Neuronal stem cell (in vitro differentiated cells): ENCODE data around the gene LRRC4.

Experiments used
- DNase-seq: peaks from one replicate; pipeline ENCODE4 v3.0.0-alpha.2; 2013; ENCODE audit warnings: low spot score
- H2AFZ ChIP-seq: one replicate; pipeline ENCODE4 v1.6.1; 2013; ENCODE audit warnings: mild to moderate bottlenecking, low read length, inconsistent platforms
- H2AK5ac ChIP-seq: 2 replicates; pipeline ENCODE4 v1.6.1; 2013; ENCODE audit warnings: low read depth, mild to moderate bottlenecking, inconsistent platforms, low read length, moderate library complexity, mixed read lengths
- H2BK120ac ChIP-seq: 2 replicates; pipeline ENCODE4 v1.6.1; 2013; ENCODE audit warnings: low read depth, mild to moderate bottlenecking, inconsistent platforms, low read length, moderate library complexity, mixed read lengths
- H2BK12ac ChIP-seq: one replicate; pipeline ENCODE4 v1.6.1; 2013; ENCODE audit warnings: low read length, inconsistent platforms
- H2BK15ac ChIP-seq: 2 replicates; pipeline ENCODE4 v1.6.1; 2013; ENCODE audit warnings: mild to moderate bottlenecking, low read length, inconsistent platforms, mixed read lengths
- H2BK5ac ChIP-seq: one replicate; pipeline ENCODE4 v1.6.1; 2013; ENCODE audit warnings: inconsistent platforms, mild to moderate bottlenecking, low read length, moderate library complexity
- H3K14ac ChIP-seq: one replicate; pipeline ENCODE4 v1.6.1; 2013; ENCODE audit warnings: low read length, inconsistent platforms
- H3K18ac ChIP-seq: 2 replicates; pipeline ENCODE4 v1.6.1; 2013; ENCODE audit warnings: low read length, inconsistent platforms
- H3K23ac ChIP-seq: 2 replicates; pipeline ENCODE4 v1.6.1; 2013; ENCODE audit warnings: low read depth, mild to moderate bottlenecking, mixed read lengths, low read length, inconsistent platforms; ENCODE audit not compliant: poor library complexity
- H3K27ac ChIP-seq: replicated peaks from 3 replicates; pipeline ENCODE4 v1.5.1; 2013; ENCODE audit warnings: low read length, inconsistent platforms
- H3K27me3 ChIP-seq, 3 experiments: 2 replicates each; pipeline ENCODE4 v1.6.1; 2013; ENCODE audit warnings: low read length in 3 of 3, mild to moderate bottlenecking in 2 of 3, inconsistent platforms in 1 of 3, low read depth in 1 of 3, mixed read lengths in 1 of 3, moderate library complexity in 1 of 3; ENCODE audit not compliant: control insufficient read depth in 3 of 3, insufficient read depth in 3 of 3
- H3K36me3 ChIP-seq, 2 donors: replicated peaks in 1 of 2; 2 replicates each; pipeline ENCODE4 v1.6.1; 2013; ENCODE audit warnings: low read length in 2 of 2; ENCODE audit not compliant: control insufficient read depth in 2 of 2, insufficient read depth in 2 of 2
- H3K4ac ChIP-seq: 2 replicates; pipeline ENCODE4 v1.6.1; 2013; ENCODE audit warnings: inconsistent platforms, mild to moderate bottlenecking, low read length, moderate library complexity
- H3K4me1 ChIP-seq, 2 donors: 1 replicate in 1 of 2; 2 replicates in 1 of 2; pipeline ENCODE4 v1.6.1; 2013; ENCODE audit warnings: low read length in 2 of 2, low read depth in 1 of 2; ENCODE audit not compliant: control insufficient read depth in 2 of 2, insufficient read depth in 1 of 2
- H3K4me2 ChIP-seq: one replicate; pipeline ENCODE4 v1.6.1; 2013; ENCODE audit warnings: mild to moderate bottlenecking, low read length, inconsistent platforms; ENCODE audit not compliant: insufficient read depth, poor library complexity, severe bottlenecking
- H3K4me3 ChIP-seq, 2 donors: 2 replicates each; pipeline ENCODE4 v1.5.1; 2013; ENCODE audit warnings: low read length in 2 of 2, mild to moderate bottlenecking in 2 of 2, inconsistent platforms in 1 of 2, moderate library complexity in 1 of 2
- H3K79me1 ChIP-seq: one replicate; pipeline ENCODE4 v1.6.1; 2013; ENCODE audit warnings: low read depth, mild to moderate bottlenecking, inconsistent platforms, low read length, moderate library complexity
- H3K9ac ChIP-seq: one replicate; pipeline ENCODE4 v1.6.1; 2013; ENCODE audit warnings: mild to moderate bottlenecking, low read depth, low read length, inconsistent platforms; ENCODE audit not compliant: poor library complexity
- H3K9me3 ChIP-seq, 2 donors: replicated peaks in 1 of 2; 2 replicates each; pipeline versions ENCODE3 to v1.6.1; 2013; ENCODE audit warnings: low read length in 2 of 2, mild to moderate bottlenecking in 2 of 2, inconsistent platforms in 1 of 2, low read depth in 1 of 2, mixed read lengths in 1 of 2, moderate library complexity in 1 of 2; ENCODE audit not compliant: control insufficient read depth in 2 of 2, insufficient read depth in 1 of 2
- H4K8ac ChIP-seq: one replicate; pipeline ENCODE4 v1.6.1; 2013; ENCODE audit warnings: low read depth, mild to moderate bottlenecking, inconsistent platforms, low read length, moderate library complexity
- H4K91ac ChIP-seq: one replicate; pipeline ENCODE4 v1.6.1; 2013; ENCODE audit warnings: low read length, low read depth, mild to moderate bottlenecking, inconsistent platforms; ENCODE audit not compliant: poor library complexity
- WGBS, 2 donors: extraction: QIAGEN DNeasy Blood & Tissue Kit; methylation state at CpG; one replicate each; pipeline ENCODE4 v1.1.7; 2013; ENCODE audit warnings: missing lambda C conversion rate in 2 of 2, mixed read lengths in 1 of 2; ENCODE audit not compliant: insufficient read length in 2 of 2, insufficient replicate concordance in 1 of 2; ENCODE audit errors: extremely low coverage in 2 of 2; 5-methylcytosine and 5-hydroxymethylcytosine counted together

Gene LRRC4

GRCh38 chr7:128019288-128019687 lies 11.9 kb downstream of the LRRC4 start:
- Histone ChIP-seq H3K4me2 (peak overlapping the region; percentile 3), H3K4me1 (peaks cover 8 to 40% of the 10 kb centered on the region in 2 donors)

GRCh38 chr7:128017862-128018845 lies 13.1 kb downstream of the LRRC4 start:
- Histone ChIP-seq H3K79me1 (peaks cover 4% of the 10 kb centered on the region), H3K4me2 (no peak overlapping the region), H3K9me3 (no peaks in the 10 kb centered on the region), H2AFZ (no peak overlapping the region), H3K4me3 (no peak overlapping the region), H2BK5ac (no peak overlapping the region), H3K14ac (no peak overlapping the region), H2BK15ac (no peak overlapping the region), H3K36me3 (peaks cover 9 to 84% of the 10 kb centered on the region in 2 donors), H3K18ac (peak overlapping the region; percentile 32), H3K4me1 (peaks cover 8 to 38% of the 10 kb centered on the region in 2 donors), H2AK5ac (no peak overlapping the region), H3K27me3 (no peaks in the 10 kb centered on the region), H4K8ac (no peak overlapping the region), H3K23ac (no peak overlapping the region), H2BK12ac (no peak overlapping the region), H3K4ac (no peak overlapping the region), H3K27ac (peak overlapping the region; percentile 80), H3K9ac (no peak overlapping the region), H2BK120ac (no peak overlapping the region), H4K91ac (no peak overlapping the region)
- WGBS, 2 donors, result no CpG with 5 or more reads among the region's 8 CpGs
- DNase-seq, result no peak

More at GRCh38 chr7:128019288-128019687, 11.9 kb downstream of the LRRC4 start:
- Histone ChIP-seq H3K9me3 (no peaks in the 10 kb centered on the region), H3K4ac (no peak overlapping the region), H3K36me3 (peaks cover 10 to 84% of the 10 kb centered on the region in 2 donors), H3K23ac (no peak overlapping the region), H3K27ac (peak overlapping the region; percentile 80), H2BK12ac (no peak overlapping the region), H2BK5ac (no peak overlapping the region), H4K91ac (no peak overlapping the region), H4K8ac (no peak overlapping the region), H2AFZ (no peak overlapping the region), H2BK15ac (no peak overlapping the region), H3K27me3 (no peaks in the 10 kb centered on the region), H3K18ac (no peak overlapping the region), H2AK5ac (no peak overlapping the region), H3K9ac (no peak overlapping the region), H2BK120ac (no peak overlapping the region), H3K79me1 (peaks cover 4% of the 10 kb centered on the region), H3K4me3 (no peak overlapping the region), H3K14ac (no peak overlapping the region)
- WGBS, 2 donors, result no CpG with 5 or more reads among the region's 3 CpGs
- no peak for DNase-seq

GRCh38 chr7:128017460-128017859 lies 13.8 kb downstream of the LRRC4 start:
- no CpG with 5 or more reads among the region's 6 CpGs for WGBS, 2 donors
- Histone ChIP-seq H3K9me3 (no peaks in the 10 kb centered on the region), H2AFZ (no peak overlapping the region), H3K9ac (no peak overlapping the region), H4K91ac (no peak overlapping the region), H2AK5ac (no peak overlapping the region), H3K23ac (no peak overlapping the region), H3K27me3 (no peaks in the 10 kb centered on the region), H3K4me1 (peaks cover 8 to 38% of the 10 kb centered on the region in 2 donors), H4K8ac (no peak overlapping the region), H2BK5ac (no peak overlapping the region), H3K18ac (no peak overlapping the region), H3K79me1 (peaks cover 4% of the 10 kb centered on the region), H2BK12ac (no peak overlapping the region), H3K4me3 (no peak overlapping the region), H2BK15ac (no peak overlapping the region), H3K4ac (no peak overlapping the region), H3K14ac (no peak overlapping the region), H3K4me2 (no peak overlapping the region), H3K36me3 (peaks cover 9 to 87% of the 10 kb centered on the region in 2 donors), H3K27ac (no peak overlapping the region), H2BK120ac (no peak overlapping the region)
- no peak for DNase-seq

- Histone ChIP-seq H2BK12ac (no peak overlapping the region), H4K8ac (no peak overlapping the region), H3K79me1 (peaks cover 5% of the 10 kb centered on the region), H3K14ac (no peak overlapping the region), H3K27me3 (no peaks in the 10 kb centered on the region), H3K4me2 (no peak overlapping the region), H3K9ac (no peak overlapping the region), H2AK5ac (no peak overlapping the region), H3K18ac (no peak overlapping the region), H3K4me3 (no peak overlapping the region), H3K27ac (no peak overlapping the region), H3K4me1 (peaks cover 19 to 44% of the 10 kb centered on the region in 2 donors), H2BK15ac (no peak overlapping the region), H3K23ac (no peak overlapping the region), H3K36me3 (peaks cover 8 to 70% of the 10 kb centered on the region in 2 donors), H2BK120ac (no peak overlapping the region), H4K91ac (no peak overlapping the region), H2BK5ac (no peak overlapping the region), H2AFZ (no peak overlapping the region), H3K9me3 (no peaks in the 10 kb centered on the region), H3K4ac (no peak overlapping the region)
- no peak for DNase-seq
- WGBS, 2 donors, result no CpG with 5 or more reads among the region's 4 CpGs
Observed at GRCh38 chr7:128014811-128015210, 16.4 kb downstream of the LRRC4 start.
